C4-2B (cell line): ENCODE results near the gene CTIF.

ENCODE experiments used
- H3K27ac ChIP-seq: fragments of 450-650 bp; 2 replicates; pipeline ENCODE4 v1.5.1; 2017
- ZFX ChIP-seq: fragments of 450-650 bp; IDR thresholded peaks from 2 replicates; pipeline ENCODE4 v1.6.1; 2017
- TF ChIP-seq, protein P1 (sequence below): fragments of 450-650 bp; conservative IDR thresholded peaks from 2 replicates; pipeline ENCODE4 v1.5.1; 2017; ENCODE audit warnings: mild to moderate bottlenecking

CTIF gene

DNA sequence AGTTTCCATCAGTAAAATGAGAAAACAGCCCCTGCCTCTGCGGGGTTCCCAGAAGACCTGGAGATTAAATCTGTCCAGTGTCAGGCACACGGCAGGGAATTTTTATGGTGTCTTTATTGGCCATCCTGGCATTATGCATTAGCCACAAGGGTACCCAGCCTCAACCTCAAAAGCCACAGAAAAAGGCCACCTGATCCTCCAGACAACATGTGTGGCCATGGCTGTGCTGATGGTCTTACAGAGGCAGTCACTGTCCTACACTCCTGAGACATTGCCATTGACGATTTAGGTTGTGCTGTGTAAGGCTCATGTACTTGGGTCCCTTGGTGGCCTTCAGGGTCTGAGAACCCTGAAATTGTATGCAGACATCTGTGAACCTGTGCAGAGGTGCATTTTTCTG is 296.3 kb downstream of the CTIF start:
- H3K27ac ChIP-seq = no peak overlapping the region
- TF ChIP-seq, protein P1, sequence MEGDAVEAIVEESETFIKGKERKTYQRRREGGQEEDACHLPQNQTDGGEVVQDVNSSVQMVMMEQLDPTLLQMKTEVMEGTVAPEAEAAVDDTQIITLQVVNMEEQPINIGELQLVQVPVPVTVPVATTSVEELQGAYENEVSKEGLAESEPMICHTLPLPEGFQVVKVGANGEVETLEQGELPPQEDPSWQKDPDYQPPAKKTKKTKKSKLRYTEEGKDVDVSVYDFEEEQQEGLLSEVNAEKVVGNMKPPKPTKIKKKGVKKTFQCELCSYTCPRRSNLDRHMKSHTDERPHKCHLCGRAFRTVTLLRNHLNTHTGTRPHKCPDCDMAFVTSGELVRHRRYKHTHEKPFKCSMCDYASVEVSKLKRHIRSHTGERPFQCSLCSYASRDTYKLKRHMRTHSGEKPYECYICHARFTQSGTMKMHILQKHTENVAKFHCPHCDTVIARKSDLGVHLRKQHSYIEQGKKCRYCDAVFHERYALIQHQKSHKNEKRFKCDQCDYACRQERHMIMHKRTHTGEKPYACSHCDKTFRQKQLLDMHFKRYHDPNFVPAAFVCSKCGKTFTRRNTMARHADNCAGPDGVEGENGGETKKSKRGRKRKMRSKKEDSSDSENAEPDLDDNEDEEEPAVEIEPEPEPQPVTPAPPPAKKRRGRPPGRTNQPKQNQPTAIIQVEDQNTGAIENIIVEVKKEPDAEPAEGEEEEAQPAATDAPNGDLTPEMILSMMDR = no peak
- no peak for TF ChIP-seq ZFX

DNA sequence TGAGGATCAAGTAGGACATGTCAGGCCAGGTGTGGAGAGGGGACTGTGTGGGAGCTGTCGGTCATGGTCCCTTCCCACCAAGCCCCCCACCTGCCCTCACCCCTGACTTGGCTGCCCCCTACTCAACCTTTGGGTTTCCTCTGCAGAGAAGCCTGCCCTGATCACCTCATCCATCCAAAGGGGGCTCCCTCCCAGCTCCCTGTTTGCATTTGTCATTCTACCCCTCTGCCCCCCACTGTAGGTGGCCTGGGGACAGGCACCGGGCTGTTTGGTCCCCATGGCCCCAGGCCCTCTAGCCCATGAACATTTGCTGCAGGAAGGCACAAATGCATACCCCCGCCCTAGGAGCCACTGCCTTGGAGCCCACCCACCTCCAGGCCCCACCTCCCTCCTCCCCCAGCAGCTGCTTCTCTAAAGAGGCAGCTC is 296.9 kb downstream of the CTIF start:
- TF ChIP-seq, protein P1 = no peak
- no peak for TF ChIP-seq ZFX
- H3K27ac ChIP-seq = no peak overlapping the region

DNA sequence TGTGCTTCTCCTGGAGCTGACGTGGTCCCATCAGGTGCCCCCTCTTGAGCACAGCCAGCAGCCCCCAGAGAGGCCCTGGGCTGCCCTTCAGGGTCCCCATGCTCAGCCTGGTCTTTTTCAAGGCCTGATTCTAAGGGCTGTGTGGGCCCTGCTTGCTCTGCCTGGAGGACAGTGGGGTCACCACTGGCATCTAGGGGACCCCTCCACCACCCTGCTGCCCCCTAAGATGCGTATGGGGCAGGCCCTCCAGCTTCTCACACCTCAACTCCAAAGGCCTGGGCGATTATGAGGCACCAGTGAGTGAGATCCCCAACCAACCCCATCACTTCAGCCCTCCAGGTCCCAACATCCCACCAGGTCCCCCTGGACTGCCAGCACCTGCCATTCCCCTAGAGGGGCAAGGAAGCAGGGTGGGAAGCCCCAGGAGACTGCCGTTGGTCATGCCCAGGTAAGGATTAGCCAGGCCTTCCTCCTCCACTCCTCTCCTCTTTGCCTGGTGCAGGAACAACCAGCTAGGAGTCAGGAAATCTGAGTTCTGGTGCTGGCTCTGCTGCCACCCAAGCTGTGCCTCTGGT is 297.5 kb downstream of the CTIF start:
- TF ChIP-seq, protein P1 = no peak
- no peak for TF ChIP-seq ZFX
- H3K27ac ChIP-seq = no peak overlapping the region

DNA sequence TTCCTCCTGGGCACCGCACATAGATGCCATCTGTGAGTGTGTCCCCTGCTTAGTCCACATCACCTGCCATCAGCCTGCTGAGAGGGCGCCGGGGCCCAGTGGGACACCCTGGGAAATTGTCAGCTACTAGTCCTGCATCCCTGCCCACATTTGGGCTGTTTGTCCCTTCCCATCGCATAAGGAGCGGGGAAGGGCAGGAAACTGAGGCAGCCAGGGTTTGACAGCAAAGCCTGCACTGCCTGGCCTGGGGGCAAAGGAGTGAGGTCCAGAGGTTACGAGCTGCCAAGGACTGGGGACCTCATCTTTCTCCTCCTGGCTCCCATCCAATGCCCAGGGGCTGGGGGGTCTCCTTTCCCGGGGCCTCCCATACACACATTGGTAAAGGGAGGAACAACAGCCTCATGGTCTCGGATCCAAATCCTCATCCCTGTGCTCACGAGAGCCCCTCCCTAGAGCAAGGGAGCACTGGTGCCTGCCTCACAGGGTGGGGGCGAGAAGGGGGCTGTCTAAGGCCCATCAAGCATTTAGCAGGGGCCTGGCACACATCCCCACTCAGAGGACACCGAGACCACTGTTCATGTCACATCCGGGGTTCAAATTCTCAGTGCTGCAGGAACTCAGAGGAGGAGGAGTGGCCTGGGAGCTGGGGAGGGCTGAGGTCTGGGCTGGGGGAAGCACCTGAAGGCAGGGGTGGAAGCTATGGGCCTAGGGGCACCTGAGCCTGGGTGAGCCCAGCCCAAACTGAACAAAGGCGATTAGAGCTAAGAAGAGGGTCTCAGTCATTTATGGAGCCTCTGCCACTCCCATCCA is 298.2 kb downstream of the CTIF start:
- TF ChIP-seq, protein P1 = no peak
- no peak for TF ChIP-seq ZFX
- no peak overlapping the region for H3K27ac ChIP-seq

DNA sequence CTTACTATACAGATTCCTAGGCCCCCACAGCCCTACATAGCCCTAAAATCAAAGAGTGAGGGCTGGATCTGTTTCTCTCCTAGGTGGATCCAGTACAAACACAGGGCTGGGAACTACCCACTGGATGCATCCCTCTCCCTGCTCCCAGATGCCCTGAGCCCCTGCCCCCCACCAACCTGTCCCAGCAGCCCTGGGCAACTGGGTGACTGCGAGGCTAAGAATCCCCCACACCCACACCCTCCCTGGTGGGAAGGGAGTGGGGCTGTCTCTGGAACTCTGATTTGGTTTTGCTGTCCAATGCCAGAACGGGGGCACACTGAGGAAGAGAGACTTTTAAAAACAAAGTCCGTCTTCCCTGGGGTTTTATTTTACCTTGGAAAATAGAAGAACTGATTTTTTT is 298.8 kb downstream of the CTIF start:
- TF ChIP-seq, protein P1 = no peak
- no peak for TF ChIP-seq ZFX
- H3K27ac ChIP-seq = no peak overlapping the region

DNA sequence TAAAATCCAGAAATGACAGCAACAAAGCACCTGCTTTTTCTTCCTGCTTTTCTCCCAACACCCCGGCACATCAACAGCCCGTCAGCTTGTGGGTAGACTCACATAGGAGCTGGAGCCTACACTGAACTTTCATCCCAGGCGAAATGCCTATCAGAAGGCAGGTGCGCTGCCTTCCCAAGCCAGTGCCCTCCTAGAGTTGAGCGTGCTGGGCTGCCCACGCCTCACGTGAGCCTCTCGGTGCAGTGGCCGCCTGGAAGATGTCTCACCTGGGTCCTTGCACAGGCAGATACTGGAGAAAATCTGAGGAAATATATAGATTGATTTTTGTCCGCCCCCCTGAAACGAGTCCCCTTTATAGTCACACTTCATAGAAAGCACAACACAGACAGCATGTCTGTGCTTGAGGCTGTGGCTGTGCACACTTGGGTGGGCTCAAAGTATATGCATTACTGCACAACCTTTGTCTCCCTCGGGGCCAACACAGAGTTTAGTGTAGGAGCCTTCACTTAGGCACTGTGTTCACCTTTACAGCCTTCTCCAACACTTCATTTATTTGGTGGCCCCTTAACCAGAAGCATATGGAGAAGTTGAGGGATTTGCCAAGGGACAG is 299.4 kb downstream of the CTIF start:
- TF ChIP-seq, protein P1 = no peak
- no peak for TF ChIP-seq ZFX
- no peak overlapping the region for H3K27ac ChIP-seq
